ENCODE results near the gene LCORL.
"Not testable (repeated sequence)": the region's sequence is repeated elsewhere in the genome, so short reads cannot be mapped to it uniquely, and the experiment has no call there.

The LCORL gene

GRCh38 chr4:18020671-18021469 lies 685 bp downstream of the LCORL start:
- peak overlapping the region; percentile 97 for H3K4me3 ChIP-seq (ENCODE audit: low read depth, low read length)
- TF ChIP-seq, protein P1, sequence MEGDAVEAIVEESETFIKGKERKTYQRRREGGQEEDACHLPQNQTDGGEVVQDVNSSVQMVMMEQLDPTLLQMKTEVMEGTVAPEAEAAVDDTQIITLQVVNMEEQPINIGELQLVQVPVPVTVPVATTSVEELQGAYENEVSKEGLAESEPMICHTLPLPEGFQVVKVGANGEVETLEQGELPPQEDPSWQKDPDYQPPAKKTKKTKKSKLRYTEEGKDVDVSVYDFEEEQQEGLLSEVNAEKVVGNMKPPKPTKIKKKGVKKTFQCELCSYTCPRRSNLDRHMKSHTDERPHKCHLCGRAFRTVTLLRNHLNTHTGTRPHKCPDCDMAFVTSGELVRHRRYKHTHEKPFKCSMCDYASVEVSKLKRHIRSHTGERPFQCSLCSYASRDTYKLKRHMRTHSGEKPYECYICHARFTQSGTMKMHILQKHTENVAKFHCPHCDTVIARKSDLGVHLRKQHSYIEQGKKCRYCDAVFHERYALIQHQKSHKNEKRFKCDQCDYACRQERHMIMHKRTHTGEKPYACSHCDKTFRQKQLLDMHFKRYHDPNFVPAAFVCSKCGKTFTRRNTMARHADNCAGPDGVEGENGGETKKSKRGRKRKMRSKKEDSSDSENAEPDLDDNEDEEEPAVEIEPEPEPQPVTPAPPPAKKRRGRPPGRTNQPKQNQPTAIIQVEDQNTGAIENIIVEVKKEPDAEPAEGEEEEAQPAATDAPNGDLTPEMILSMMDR (IDR thresholded peaks at IDR 0.05; ENCODE audit: low read depth, low read length, missing control alignments): peak; percentile 11
- peak; percentile 37 for DNase-seq (ENCODE audit: low read depth)

GRCh38 chr4:18020145-18020670 lies 1.3 kb downstream of the LCORL start:
- H3K4me3 ChIP-seq (ENCODE audit: low read depth, low read length): peak overlapping the region; percentile 97
- no peak for DNase-seq (ENCODE audit: low read depth)
- TF ChIP-seq, protein P1 (IDR thresholded peaks at IDR 0.05; ENCODE audit: low read depth, low read length, missing control alignments): no peak

- DNase-seq (ENCODE audit: low read depth): no peak
- TF ChIP-seq, protein P1 (IDR thresholded peaks at IDR 0.05; ENCODE audit: low read depth, low read length, missing control alignments): no peak
- no peak overlapping the region for H3K4me3 ChIP-seq (ENCODE audit: low read depth, low read length)
Measured at GRCh38 chr4:18014269-18014668, 7.3 kb downstream of the LCORL start.

DNA sequence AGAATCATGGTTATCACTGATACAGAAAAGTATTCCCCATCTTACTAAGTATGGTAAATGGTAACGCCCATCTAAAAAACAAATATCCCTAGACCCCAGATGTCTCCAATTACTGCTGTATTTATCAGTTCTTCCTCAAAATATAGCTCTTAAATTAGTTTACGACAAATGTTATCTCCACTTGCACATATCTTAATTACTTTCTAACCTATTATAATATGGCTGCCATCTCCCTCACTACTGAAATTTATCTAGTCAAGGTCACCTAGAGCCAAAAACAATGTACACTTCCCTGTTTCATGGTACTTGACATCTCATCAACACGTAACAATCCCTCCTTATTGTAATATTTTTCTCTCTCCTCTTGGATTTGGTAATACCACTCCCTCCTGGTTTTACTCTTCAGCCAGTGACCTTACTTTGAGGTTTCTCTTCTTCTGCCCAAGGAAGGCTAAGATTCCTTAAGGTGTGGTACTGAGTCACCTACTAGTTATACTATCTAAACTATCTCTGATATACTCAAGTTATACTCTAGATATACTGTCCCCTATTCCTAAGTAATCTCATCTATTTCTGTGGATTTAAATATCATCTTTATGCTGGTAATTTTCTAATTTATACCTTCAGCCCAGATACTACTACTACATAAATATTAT lies 8.6 kb downstream of the LCORL start:
- no peak overlapping the region for H3K4me3 ChIP-seq (ENCODE audit: low read depth, low read length)
- TF ChIP-seq, protein P1 (IDR thresholded peaks at IDR 0.05; ENCODE audit: low read depth, low read length, missing control alignments): no peak
- no peak for DNase-seq (ENCODE audit: low read depth)

GRCh38 chr4:18012134-18012806 lies 9.3 kb downstream of the LCORL start:
- TF ChIP-seq, protein P1 (IDR thresholded peaks at IDR 0.05; ENCODE audit: low read depth, low read length, missing control alignments): no peak
- no peak overlapping the region for H3K4me3 ChIP-seq (ENCODE audit: low read depth, low read length)
- DNase-seq (ENCODE audit: low read depth): no peak

DNA sequence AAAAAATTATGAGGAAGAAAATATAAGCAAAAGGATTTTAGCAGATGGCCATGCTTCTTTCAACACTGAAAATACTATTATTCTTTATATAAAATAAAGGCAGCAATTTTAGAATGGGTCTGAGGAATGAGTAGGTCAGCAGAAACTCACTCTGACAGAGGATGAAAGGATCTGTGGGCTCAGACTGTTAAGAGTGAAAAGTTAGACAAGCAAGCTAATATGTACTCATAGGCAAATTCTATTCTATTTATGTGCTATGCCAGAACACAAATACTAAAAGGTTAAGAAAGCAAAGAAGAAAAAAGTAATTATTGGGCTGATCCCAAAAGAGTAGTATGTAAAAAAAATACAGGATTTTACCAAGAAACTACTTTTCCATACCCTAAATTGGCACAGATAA lies 13.9 kb downstream of the LCORL start:
- TF ChIP-seq, protein P1 (IDR thresholded peaks at IDR 0.05; ENCODE audit: low read depth, low read length, missing control alignments): no peak
- H3K4me3 ChIP-seq (ENCODE audit: low read depth, low read length): no peak overlapping the region
- no peak for DNase-seq (ENCODE audit: low read depth)

DNA sequence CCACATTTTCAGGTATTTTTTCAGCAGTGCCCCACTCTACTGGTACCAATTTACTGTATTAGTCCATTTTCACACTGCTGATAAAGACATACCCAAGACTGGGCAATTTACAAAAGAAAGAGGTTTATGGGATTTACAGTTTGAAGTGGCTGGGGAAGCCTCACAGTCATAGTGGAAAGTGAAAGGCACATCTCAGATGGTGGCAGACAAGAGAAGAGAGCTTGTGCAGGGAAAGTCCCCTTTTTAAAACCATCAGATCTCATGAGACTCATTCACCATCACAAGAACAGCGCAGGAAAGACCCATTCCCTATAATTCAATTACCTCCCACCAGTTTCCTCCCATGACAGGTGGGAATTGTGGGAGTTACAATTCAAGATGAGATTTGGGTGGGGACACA lies 15.1 kb downstream of the LCORL start:
- not testable (repeated sequence) for H3K4me3 ChIP-seq (ENCODE audit: low read depth, low read length)

More for the DNA sequence above, 15.1 kb downstream of the LCORL start:
- not testable (repeated sequence) for DNase-seq (ENCODE audit: low read depth)

Measured in GM12864 (cell line).